ENCODE measurements around the gene HS6ST1. TPM values are rescaled to one million over a fixed set of nuclear protein-coding genes. Genes with fewer than 3 reads are reported as not detected.

HS6ST1 gene
- total and polyA plus RNA-seq, 2 donors (not counting 3 experiments of a cell fraction or from before 2014, with no cell fraction given), result 12.8 to 19.4 TPM

DNA sequence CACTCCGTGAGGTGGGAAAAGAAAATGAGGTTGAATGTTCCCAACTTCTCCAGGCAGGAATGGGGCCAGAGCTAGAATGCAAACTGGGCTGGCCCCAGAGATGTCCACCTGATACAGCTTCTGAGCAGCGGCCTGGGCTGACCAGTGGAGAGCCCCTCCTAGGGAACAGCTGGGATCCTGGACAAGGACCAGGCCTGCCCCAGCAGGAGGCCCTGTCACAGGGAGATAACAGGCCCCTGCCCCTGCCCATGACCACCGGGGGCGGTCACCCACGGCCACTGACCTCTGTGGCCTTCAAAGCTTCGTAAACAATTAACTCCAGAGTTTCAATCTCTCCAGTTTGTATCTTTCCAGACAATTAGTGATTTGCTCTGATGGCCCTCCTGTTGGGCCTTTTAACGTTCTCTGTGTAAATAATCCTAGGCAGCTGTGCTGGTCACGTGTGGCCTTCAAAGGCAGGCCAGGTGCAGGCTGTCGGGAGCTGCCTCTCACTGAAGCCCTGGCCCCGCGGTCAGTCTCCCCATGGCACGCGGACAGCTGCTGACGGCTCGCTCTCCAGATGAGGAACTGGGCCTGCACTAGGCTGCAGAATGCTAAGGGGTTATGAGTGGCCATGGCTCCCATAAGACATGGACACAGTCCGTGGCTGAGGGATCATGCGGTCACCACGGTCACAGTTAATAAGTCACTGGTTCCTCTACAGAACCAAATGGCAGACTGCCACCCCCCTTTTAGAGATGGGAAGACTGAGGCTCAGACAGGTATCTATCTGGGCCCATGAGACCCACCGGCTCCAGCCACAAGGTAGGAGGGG is 9.2 kb downstream of the HS6ST1 start:
- TF ChIP-seq FOS (IDR thresholded peaks at IDR 0.05; ENCODE audit: borderline replicate concordance, insufficient read depth, low read length) (no peak), GATA2 (IDR thresholded peaks at IDR 0.05; ENCODE audit: insufficient read depth, insufficient read length, low read depth, low read length) (no peak), JUN (IDR thresholded peaks at IDR 0.05; ENCODE audit: borderline replicate concordance, insufficient read depth, insufficient read length, low read depth) (no peak), EZH2 (IDR thresholded peaks at IDR 0.05; ENCODE audit: borderline replicate concordance, low read depth, low read length, severe bottlenecking) (no peak), POLR2AphosphoS5 (IDR thresholded peaks at IDR 0.05; ENCODE audit: insufficient read depth, low read depth, low read length) (no peak), MYC (IDR thresholded peaks at IDR 0.05; ENCODE audit: low read depth, low read length) (no peak), POLR2A (IDR thresholded peaks at IDR 0.05; ENCODE audit: low read depth, low read length) (no peak)
- TF ChIP-seq, protein P1, sequence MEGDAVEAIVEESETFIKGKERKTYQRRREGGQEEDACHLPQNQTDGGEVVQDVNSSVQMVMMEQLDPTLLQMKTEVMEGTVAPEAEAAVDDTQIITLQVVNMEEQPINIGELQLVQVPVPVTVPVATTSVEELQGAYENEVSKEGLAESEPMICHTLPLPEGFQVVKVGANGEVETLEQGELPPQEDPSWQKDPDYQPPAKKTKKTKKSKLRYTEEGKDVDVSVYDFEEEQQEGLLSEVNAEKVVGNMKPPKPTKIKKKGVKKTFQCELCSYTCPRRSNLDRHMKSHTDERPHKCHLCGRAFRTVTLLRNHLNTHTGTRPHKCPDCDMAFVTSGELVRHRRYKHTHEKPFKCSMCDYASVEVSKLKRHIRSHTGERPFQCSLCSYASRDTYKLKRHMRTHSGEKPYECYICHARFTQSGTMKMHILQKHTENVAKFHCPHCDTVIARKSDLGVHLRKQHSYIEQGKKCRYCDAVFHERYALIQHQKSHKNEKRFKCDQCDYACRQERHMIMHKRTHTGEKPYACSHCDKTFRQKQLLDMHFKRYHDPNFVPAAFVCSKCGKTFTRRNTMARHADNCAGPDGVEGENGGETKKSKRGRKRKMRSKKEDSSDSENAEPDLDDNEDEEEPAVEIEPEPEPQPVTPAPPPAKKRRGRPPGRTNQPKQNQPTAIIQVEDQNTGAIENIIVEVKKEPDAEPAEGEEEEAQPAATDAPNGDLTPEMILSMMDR (IDR thresholded peaks at IDR 0.05; ENCODE audit: extremely low read depth in 1 of 2, insufficient read depth in 1 of 2, low read depth in 1 of 2, low read length in 2 of 2), result no peak
- TF ChIP-seq, protein P2, sequence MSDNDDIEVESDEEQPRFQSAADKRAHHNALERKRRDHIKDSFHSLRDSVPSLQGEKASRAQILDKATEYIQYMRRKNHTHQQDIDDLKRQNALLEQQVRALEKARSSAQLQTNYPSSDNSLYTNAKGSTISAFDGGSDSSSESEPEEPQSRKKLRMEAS (IDR thresholded peaks at IDR 0.05; ENCODE audit: insufficient read depth, insufficient read length), result no peak
- intact Hi-C loops (cut with micrococcal nuclease) (no loop called here), dilution Hi-C loops (cut with MboI; ENCODE audit: extremely low pct_ligation_motif_present, low sequenced_read_pairs) (no loop called here)
- no peaks in the 10 kb centered on the region for H3K27me3 ChIP-seq (ENCODE audit: control insufficient read depth in 2 of 2, insufficient read depth in 2 of 2, low read length in 2 of 2)
- no peaks in the 10 kb centered on the region for H4K20me1 ChIP-seq (replicated peaks; ENCODE audit: control insufficient read depth, extremely low read depth, insufficient read depth, low read length)
- H3K36me3 ChIP-seq (ENCODE audit: control insufficient read depth in 2 of 2, extremely low read depth in 1 of 2, insufficient read depth in 2 of 2, low read length in 2 of 2), result no peaks in the 10 kb centered on the region
- POLR2A ChIA-PET, result no interaction called here
- peaks cover 2% of the 10 kb centered on the region for H3K79me2 ChIP-seq (ENCODE audit: control insufficient read depth, insufficient read depth, low read length)
- CTCF ChIA-PET, result interaction anchor here (0.5 to 2.0 kb wide), 2 partner anchors 26 to 74 kb away, joined by 3 to 4 read pairs; no protein-coding TSS in a partner anchor
- no peak overlapping the region for H3K4me3 ChIP-seq (replicated peaks in 1 of 3; ENCODE audit: insufficient read depth in 1 of 3, low read depth in 1 of 3, low read length in 3 of 3)
- no peaks in the 10 kb centered on the region for H3K9me1 ChIP-seq (replicated peaks; ENCODE audit: control insufficient read depth, extremely low read depth, insufficient read depth, low read length)
- H3K9me3 ChIP-seq (replicated peaks; ENCODE audit: control insufficient read depth, insufficient read depth, low read length), result no peaks in the 10 kb centered on the region
- no peak overlapping the region for H2AFZ ChIP-seq (ENCODE audit: low read depth, low read length)
- DNase-seq (ENCODE audit: low read depth, low spot score) (no peak), FAIRE-seq (no peak)
- H3K4me1 ChIP-seq (ENCODE audit: control insufficient read depth, extremely low read depth, insufficient read depth, low read length), result peaks cover 4% of the 10 kb centered on the region
- BruUV-seq (replicated peaks), result no TSS peak
- H3K9ac ChIP-seq (replicated peaks; ENCODE audit: extremely low read depth, insufficient read depth, low read length), result no peak overlapping the region
- no peak overlapping the region for H3K4me2 ChIP-seq (ENCODE audit: insufficient read depth, low read length)
- no peak overlapping the region for H3K27ac ChIP-seq (ENCODE audit: insufficient read depth, low read depth, low read length)
